Right atrium auricular region (tissue), 2 donors: ENCODE results near the gene RDX. TPM values are rescaled to one million over a fixed set of nuclear protein-coding genes. Genes with fewer than 3 reads are reported as not detected.
A peak's percentile ranks its signal among the peaks of the same experiment; 100 is the strongest.

Source experiments
- DNase-seq: peaks from one replicate; pipeline ENCODE4 v3.0.0-alpha.2; 2019; ENCODE audit warnings: low spot score
- H3K27ac ChIP-seq, 2 donors: fragments of 200-600 bp; sonication (generic); 1 replicate in 1 of 2; 2 replicates in 1 of 2; pipeline ENCODE4 v1.5.1; 2016 to 2019
- H3K27me3 ChIP-seq, 2 donors: fragments of 200-600 bp; sonication (generic); one replicate each; pipeline versions ENCODE4 v1.5.1 to v1.6.0; 2017 to 2019
- H3K36me3 ChIP-seq: fragments of 200-600 bp; sonication (generic); one replicate; pipeline ENCODE4 v1.5.1; 2016
- H3K4me1 ChIP-seq, 2 donors: fragments of 200-600 bp; sonication (generic); one replicate each; pipeline versions ENCODE4 v1.5.1 to v1.6.0; 2017 to 2019
- H3K4me3 ChIP-seq, 2 donors: fragments of 200-600 bp; sonication (generic); 1 replicate in 1 of 2; 2 replicates in 1 of 2; pipeline ENCODE4 v1.5.1; 2017 to 2019; ENCODE audit warnings: mild to moderate bottlenecking in 1 of 2, moderate library complexity in 1 of 2
- H3K9me3 ChIP-seq, 2 donors: fragments of 200-600 bp; sonication (generic); one replicate each; pipeline ENCODE4 v1.5.1; 2019
- CTCF ChIP-seq, 2 donors: fragments of 200-600 bp; sonication (generic); IDR thresholded peaks; one replicate each; pipeline ENCODE4 v1.5.1; 2019; ENCODE audit warnings: antibody characterized with exemption in 2 of 2
- total RNA-seq, 2 donors: library from RNA; depleted of rRNA; stranded (reverse); fragments of >200 nt; gene quantifications; one replicate each; pipeline ENCODE4 v1.1.0, GENCODE V29; 2016

RDX gene
- total RNA-seq, 2 donors from 2014 or later, result 58.8 to 78.5 TPM

GRCh38 chr11:110253525-110253924 is 42.9 kb downstream of the RDX start:
- H3K36me3 ChIP-seq, result no peaks in the 10 kb centered on the region
- no peak for TF ChIP-seq CTCF (IDR thresholded peaks at IDR 0.05)

DNA sequence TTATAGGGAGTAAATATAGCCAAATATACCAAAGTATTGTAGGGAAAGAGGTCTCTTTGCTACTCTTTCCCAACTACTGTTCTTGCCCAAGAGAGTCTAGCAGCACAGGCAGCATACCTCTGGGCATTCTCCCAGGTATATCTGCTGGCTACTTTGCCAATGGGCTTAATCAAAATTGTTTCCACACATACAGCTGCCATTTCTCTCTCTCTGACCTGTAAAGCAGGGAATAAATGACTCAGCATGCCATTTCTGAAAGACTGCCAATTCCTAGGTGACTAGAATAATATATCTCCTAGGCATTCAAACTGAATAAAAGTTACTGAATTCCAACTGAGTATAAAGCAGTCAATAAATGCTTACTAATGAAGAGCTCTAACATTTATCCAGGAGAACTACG is 44.6 kb downstream of the RDX start:
- TF ChIP-seq CTCF (IDR thresholded peaks at IDR 0.05), result no peak
- peaks cover 0 to 24% of the 10 kb centered on the region in 2 donors for H3K4me1 ChIP-seq
- H3K36me3 ChIP-seq, result no peaks in the 10 kb centered on the region
- DNase-seq, result no peak
- no peaks in the 10 kb centered on the region for H3K27me3 ChIP-seq
- no peak overlapping the region for H3K4me3 ChIP-seq
- peak overlapping the region in 1 of 2 donors; percentile 23 for H3K27ac ChIP-seq
- no peaks in the 10 kb centered on the region for H3K9me3 ChIP-seq

More at GRCh38 chr11:110253525-110253924, 42.9 kb downstream of the RDX start:
- Histone ChIP-seq H3K4me3 (no peak overlapping the region), H3K27ac (no peak overlapping the region), H3K4me1 (peaks cover 0 to 24% of the 10 kb centered on the region in 2 donors), H3K27me3 (no peaks in the 10 kb centered on the region), H3K9me3 (no peaks in the 10 kb centered on the region)
- no peak for DNase-seq

GRCh38 chr11:110250168-110250567 is 46.2 kb downstream of the RDX start:
- TF ChIP-seq CTCF (IDR thresholded peaks at IDR 0.05), result no peak
- Histone ChIP-seq H3K4me1 (peaks cover 0 to 24% of the 10 kb centered on the region in 2 donors), H3K9me3 (no peaks in the 10 kb centered on the region), H3K36me3 (no peaks in the 10 kb centered on the region), H3K27ac (no peak overlapping the region), H3K27me3 (no peaks in the 10 kb centered on the region), H3K4me3 (no peak overlapping the region)
- no peak for DNase-seq

DNA sequence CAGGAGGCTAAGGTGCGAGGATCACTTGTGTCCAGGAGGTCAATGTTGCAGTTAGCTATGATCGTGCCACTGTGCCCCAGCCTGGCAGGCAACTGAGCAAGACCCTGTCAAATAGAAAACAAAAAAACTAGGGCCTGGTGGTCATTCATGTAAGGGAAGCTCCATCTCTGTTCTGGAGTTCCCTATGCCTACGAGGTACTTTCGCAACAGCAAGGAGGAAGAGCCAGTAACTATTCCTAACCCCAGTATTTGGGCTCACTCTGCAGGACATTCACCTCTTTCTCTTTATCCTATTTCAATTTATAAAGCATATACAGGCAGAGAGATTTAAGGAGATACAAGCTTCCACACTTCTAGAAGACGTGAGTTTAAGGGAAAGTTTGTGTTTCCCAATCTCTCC is 46.6 kb downstream of the RDX start:
- no peak overlapping the region for H3K27ac ChIP-seq
- TF ChIP-seq CTCF (IDR thresholded peaks at IDR 0.05), result no peak
- DNase-seq, result no peak
- H3K4me1 ChIP-seq, result peaks cover 0 to 24% of the 10 kb centered on the region in 2 donors
- H3K9me3 ChIP-seq, result no peaks in the 10 kb centered on the region
- H3K36me3 ChIP-seq, result no peaks in the 10 kb centered on the region
- no peaks in the 10 kb centered on the region for H3K27me3 ChIP-seq
- no peak overlapping the region for H3K4me3 ChIP-seq

DNA sequence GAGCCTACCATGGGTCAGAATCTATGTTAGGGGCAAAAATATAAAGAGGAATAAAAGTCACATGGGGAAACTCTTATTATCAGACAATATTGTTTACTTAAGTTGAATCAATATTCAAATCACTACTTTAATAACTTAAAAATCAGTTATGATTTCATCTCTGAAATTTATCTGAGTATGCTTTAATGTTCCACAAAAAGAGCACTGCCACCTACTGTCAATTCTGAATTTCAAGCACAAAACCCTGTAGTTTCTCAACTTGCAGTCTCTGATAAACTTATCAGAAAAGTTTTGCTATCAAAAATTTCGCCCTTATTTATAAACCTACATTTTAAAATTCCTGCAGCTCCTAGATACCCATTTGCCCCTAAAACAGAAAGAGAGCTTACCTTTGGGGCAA is 47.3 kb downstream of the RDX start:
- no peak for DNase-seq
- no peaks in the 10 kb centered on the region for H3K9me3 ChIP-seq
- H3K4me1 ChIP-seq, result peaks cover 0 to 24% of the 10 kb centered on the region in 2 donors
- H3K4me3 ChIP-seq, result no peak overlapping the region
- H3K36me3 ChIP-seq, result peaks cover 7% of the 10 kb centered on the region
- no peaks in the 10 kb centered on the region for H3K27me3 ChIP-seq
- TF ChIP-seq CTCF (IDR thresholded peaks at IDR 0.05), result peak in 1 of 2 donors; percentile 39
- no peak overlapping the region for H3K27ac ChIP-seq

DNA sequence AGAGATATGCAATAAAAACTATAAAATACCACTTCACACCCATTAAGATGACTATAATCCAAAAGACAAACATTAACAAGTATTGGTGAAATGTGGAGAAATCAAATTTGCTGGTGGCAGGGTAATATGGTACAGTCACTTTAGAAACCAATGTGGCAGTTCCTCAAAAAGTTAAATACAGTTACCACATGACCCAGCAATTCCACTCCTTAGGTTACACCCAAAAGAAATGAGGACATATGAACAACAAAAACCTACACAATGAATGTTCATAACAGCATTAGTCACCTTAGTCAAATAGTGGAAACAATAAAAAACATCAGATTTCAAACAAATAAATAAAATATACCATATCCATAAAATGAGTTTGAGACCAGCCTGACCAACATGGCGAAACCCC is 52.6 kb downstream of the RDX start:
- Histone ChIP-seq H3K4me1 (no peaks in the 10 kb centered on the region), H3K36me3 (peaks cover 13% of the 10 kb centered on the region), H3K27me3 (no peaks in the 10 kb centered on the region), H3K9me3 (no peaks in the 10 kb centered on the region), H3K27ac (no peak overlapping the region), H3K4me3 (no peak overlapping the region)
- no peak for TF ChIP-seq CTCF (IDR thresholded peaks at IDR 0.05)
- DNase-seq, result no peak
